Neural progenitor cell (in vitro differentiated cells): ENCODE measurements around the gene ATP6V1B1. TPM values are rescaled to one million over a fixed set of nuclear protein-coding genes. Genes with fewer than 3 reads are reported as not detected.

ENCODE experiments used
- DNase-seq: peaks from one replicate; pipeline ENCODE4 v3.0.0-alpha.2; 2016; ENCODE audit warnings: low spot score
- H2AFZ ChIP-seq: fragments of 200-600 bp; sonication (generic); replicated peaks from 2 replicates; pipeline ENCODE4 v1.6.1; 2016; ENCODE audit warnings: antibody characterized with exemption
- H3F3A ChIP-seq: fragments of 200-600 bp; sonication (generic); 2 replicates; pipeline ENCODE4 v1.6.1; 2016; ENCODE audit warnings: antibody characterized with exemption, low read depth
- H3K27ac ChIP-seq: fragments of 200-600 bp; sonication (generic); 2 replicates; pipeline ENCODE4 v1.5.1; 2016; ENCODE audit warnings: mild to moderate bottlenecking
- H3K27me3 ChIP-seq: fragments of 200-600 bp; sonication (generic); 2 replicates; pipeline ENCODE4 v1.6.1; 2016; ENCODE audit warnings: mild to moderate bottlenecking, moderate library complexity
- H3K36me3 ChIP-seq: fragments of 200-600 bp; sonication (generic); 2 replicates; pipeline ENCODE4 v1.5.1; 2016
- H3K4me1 ChIP-seq: fragments of 200-600 bp; sonication (generic); 2 replicates; pipeline ENCODE4 v1.6.1; 2016; ENCODE audit warnings: mixed run types
- H3K4me2 ChIP-seq: fragments of 200-600 bp; sonication (generic); 2 replicates; pipeline ENCODE4 v1.6.1; 2016
- H3K4me3 ChIP-seq: fragments of 200-600 bp; sonication (generic); 2 replicates; pipeline ENCODE4 v1.5.1; 2016
- H3K79me2 ChIP-seq: fragments of 200-600 bp; sonication (generic); 2 replicates; pipeline ENCODE4 v1.6.1; 2016; ENCODE audit warnings: low read depth
- H3K9ac ChIP-seq: fragments of 200-600 bp; sonication (generic); 2 replicates; pipeline ENCODE4 v1.6.1; 2016
- H3K9me3 ChIP-seq: fragments of 200-600 bp; sonication (generic); 2 replicates; pipeline ENCODE4 v1.5.1; 2016; ENCODE audit warnings: low read depth
- H4K20me1 ChIP-seq: fragments of 200-600 bp; sonication (generic); 2 replicates; pipeline ENCODE4 v1.6.1; 2016; ENCODE audit warnings: low read depth
- H3K27ac Mint-ChIP-seq: 3 replicates; pipeline ENCODE4 v1.8.0; 2021; ENCODE audit warnings: mixed read lengths
- H3K27me3 Mint-ChIP-seq: 2 replicates; pipeline ENCODE4 v1.8.0; 2022; ENCODE audit warnings: low read depth, mild to moderate bottlenecking, inconsistent platforms, moderate library complexity, mixed read lengths; ENCODE audit not compliant: insufficient read depth
- H3K36me3 Mint-ChIP-seq: 3 replicates; pipeline ENCODE4 v1.8.0; 2021; ENCODE audit warnings: mixed read lengths
- H3K4me1 Mint-ChIP-seq: 3 replicates; pipeline ENCODE4 v1.8.0; 2021; ENCODE audit warnings: mixed read lengths
- H3K4me3 Mint-ChIP-seq: 3 replicates; pipeline ENCODE4 v1.8.0; 2021; ENCODE audit warnings: mild to moderate bottlenecking, moderate library complexity, mixed read lengths
- H3K9me3 Mint-ChIP-seq: 3 replicates; pipeline ENCODE4 v1.8.0; 2020; ENCODE audit warnings: mixed read lengths
- EZH2 ChIP-seq: fragments of 200-600 bp; sonication (generic); IDR thresholded peaks from 2 replicates; pipeline ENCODE4 v1.6.1; 2017; ENCODE audit warnings: antibody characterized with exemption, mild to moderate bottlenecking, moderate library complexity
- total RNA-seq: library from RNA; depleted of rRNA; stranded (reverse); fragments of >200 nt; gene quantifications from 2 replicates; pipeline ENCODE4 v1.2.3, GENCODE V29; 2015; ENCODE audit warnings: low replicate concordance
- TF ChIP-seq, protein P1 (sequence below): fragments of 200-600 bp; sonication (generic); IDR thresholded peaks from 2 replicates; pipeline ENCODE4 v1.5.1; 2017; ENCODE audit warnings: antibody characterized with exemption, mild to moderate bottlenecking

Gene ATP6V1B1
- total RNA-seq, 1 donor from 2014 or later: 1.1 TPM

DNA sequence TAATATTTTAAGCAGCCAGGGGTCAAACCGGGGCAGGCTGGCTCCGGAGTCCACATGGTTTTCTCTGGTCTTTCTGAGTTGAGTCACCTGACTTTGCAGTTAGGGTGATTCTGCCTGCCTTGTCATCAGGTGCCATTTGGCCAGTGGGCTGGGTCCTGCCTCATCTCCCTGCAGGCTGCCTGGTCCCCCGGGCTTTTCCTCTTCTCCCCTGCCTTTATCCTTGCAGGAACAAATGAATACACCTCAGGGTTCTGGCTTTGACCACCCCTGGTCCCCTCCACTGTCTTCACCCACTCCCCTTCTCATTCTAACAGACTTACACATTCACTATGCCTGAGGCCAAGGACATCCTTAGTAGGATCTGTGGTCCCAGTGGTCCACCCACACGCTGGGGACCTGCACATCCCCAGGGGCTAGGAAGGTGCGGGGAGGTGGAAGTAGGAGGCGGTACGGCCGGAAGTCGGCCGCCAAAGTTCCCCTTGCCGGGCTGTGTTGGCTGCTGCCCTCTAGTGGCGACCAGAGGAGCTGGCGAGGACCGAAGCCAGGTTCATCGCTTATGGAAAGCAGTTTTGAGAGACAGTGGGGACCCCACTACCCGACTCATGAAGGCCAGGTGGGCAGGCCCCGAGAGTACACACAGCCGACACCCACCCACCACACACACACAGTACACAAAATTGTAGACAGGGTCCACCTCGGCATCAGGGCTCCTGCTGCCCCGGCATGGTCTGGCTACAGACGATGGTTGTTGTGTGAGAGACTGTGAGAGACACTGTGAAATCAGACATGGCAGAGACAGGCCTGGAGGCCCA lies 65.3 kb downstream of the ATP6V1B1 start:
- H4K20me1 ChIP-seq: no peaks in the 10 kb centered on the region
- H3K4me3 Mint-ChIP-seq: peak overlapping the region; percentile 73
- H3K4me2 ChIP-seq: peak overlapping the region; percentile 78
- H3K4me1 ChIP-seq: peaks cover 18% of the 10 kb centered on the region
- no peaks in the 10 kb centered on the region for H3K79me2 ChIP-seq
- no peaks in the 10 kb centered on the region for H3K36me3 Mint-ChIP-seq
- H3K27ac ChIP-seq: no peak overlapping the region
- TF ChIP-seq, protein P1, sequence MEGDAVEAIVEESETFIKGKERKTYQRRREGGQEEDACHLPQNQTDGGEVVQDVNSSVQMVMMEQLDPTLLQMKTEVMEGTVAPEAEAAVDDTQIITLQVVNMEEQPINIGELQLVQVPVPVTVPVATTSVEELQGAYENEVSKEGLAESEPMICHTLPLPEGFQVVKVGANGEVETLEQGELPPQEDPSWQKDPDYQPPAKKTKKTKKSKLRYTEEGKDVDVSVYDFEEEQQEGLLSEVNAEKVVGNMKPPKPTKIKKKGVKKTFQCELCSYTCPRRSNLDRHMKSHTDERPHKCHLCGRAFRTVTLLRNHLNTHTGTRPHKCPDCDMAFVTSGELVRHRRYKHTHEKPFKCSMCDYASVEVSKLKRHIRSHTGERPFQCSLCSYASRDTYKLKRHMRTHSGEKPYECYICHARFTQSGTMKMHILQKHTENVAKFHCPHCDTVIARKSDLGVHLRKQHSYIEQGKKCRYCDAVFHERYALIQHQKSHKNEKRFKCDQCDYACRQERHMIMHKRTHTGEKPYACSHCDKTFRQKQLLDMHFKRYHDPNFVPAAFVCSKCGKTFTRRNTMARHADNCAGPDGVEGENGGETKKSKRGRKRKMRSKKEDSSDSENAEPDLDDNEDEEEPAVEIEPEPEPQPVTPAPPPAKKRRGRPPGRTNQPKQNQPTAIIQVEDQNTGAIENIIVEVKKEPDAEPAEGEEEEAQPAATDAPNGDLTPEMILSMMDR: peak; percentile 84
- TF ChIP-seq EZH2: no peak
- no peak overlapping the region for H3K9ac ChIP-seq
- H3K27ac Mint-ChIP-seq: no peak overlapping the region
- H3K4me1 Mint-ChIP-seq: peaks cover 20% of the 10 kb centered on the region
- peaks cover 31% of the 10 kb centered on the region for H3K27me3 ChIP-seq
- no peaks in the 10 kb centered on the region for H3K36me3 ChIP-seq
- no peaks in the 10 kb centered on the region for H3K9me3 Mint-ChIP-seq
- peak; percentile 72 for DNase-seq
- peak overlapping the region; percentile 99 for H2AFZ ChIP-seq
- peaks cover 18% of the 10 kb centered on the region for H3F3A ChIP-seq
- no peak overlapping the region for H3K4me3 ChIP-seq
- H3K9me3 ChIP-seq: no peaks in the 10 kb centered on the region
- H3K27me3 Mint-ChIP-seq: peaks cover 5% of the 10 kb centered on the region

DNA sequence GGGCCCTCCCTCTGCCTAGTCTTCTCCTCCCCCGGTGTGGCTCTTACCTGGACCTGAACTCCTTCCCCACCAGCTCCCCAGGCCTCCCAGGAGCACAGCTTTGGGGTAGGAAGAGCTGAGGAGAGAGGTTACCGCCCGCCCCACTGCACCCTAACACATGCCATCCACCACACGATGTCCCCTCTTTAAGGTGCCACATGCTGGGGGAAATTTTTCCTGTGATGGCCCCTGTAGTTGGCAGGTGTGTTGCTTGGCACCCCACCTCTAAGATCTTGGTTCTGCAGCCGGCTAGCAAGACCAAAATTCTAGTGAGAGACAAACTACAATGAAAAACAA lies 65.9 kb downstream of the ATP6V1B1 start:
- no peak overlapping the region for H3K27ac ChIP-seq
- Mint-ChIP-seq H3K4me1 (peaks cover 20% of the 10 kb centered on the region), H3K4me3 (peak overlapping the region; percentile 68), H3K9me3 (no peaks in the 10 kb centered on the region), H3K36me3 (no peaks in the 10 kb centered on the region), H3K27ac (peak overlapping the region; percentile 78), H3K27me3 (peaks cover 5% of the 10 kb centered on the region)
- peaks cover 18% of the 10 kb centered on the region for H3K4me1 ChIP-seq
- H3K4me2 ChIP-seq: peak overlapping the region; percentile 78
- H4K20me1 ChIP-seq: no peaks in the 10 kb centered on the region
- peak overlapping the region; percentile 99 for H2AFZ ChIP-seq
- H3K79me2 ChIP-seq: no peaks in the 10 kb centered on the region
- H3K4me3 ChIP-seq: peak overlapping the region; percentile 37
- DNase-seq: peak; percentile 15
- no peak overlapping the region for H3K9ac ChIP-seq
- TF ChIP-seq, protein P1: no peak
- H3K9me3 ChIP-seq: no peaks in the 10 kb centered on the region
- H3K36me3 ChIP-seq: no peaks in the 10 kb centered on the region
- peaks cover 29% of the 10 kb centered on the region for H3K27me3 ChIP-seq
- H3F3A ChIP-seq: peaks cover 18% of the 10 kb centered on the region

- no peaks in the 10 kb centered on the region for H3K36me3 ChIP-seq
- H3K9me3 ChIP-seq: no peaks in the 10 kb centered on the region
- no peak overlapping the region for H3K27ac ChIP-seq
- H3K9ac ChIP-seq: no peak overlapping the region
- no peak overlapping the region for H2AFZ ChIP-seq
- H3K4me1 Mint-ChIP-seq: peaks cover 20% of the 10 kb centered on the region
- H3K79me2 ChIP-seq: no peaks in the 10 kb centered on the region
- peak overlapping the region; percentile 68 for H3K4me3 Mint-ChIP-seq
- peak overlapping the region; percentile 78 for H3K4me2 ChIP-seq
- H3K9me3 Mint-ChIP-seq: no peaks in the 10 kb centered on the region
- no peaks in the 10 kb centered on the region for H4K20me1 ChIP-seq
- peak; percentile 89 for DNase-seq
- peaks cover 18% of the 10 kb centered on the region for H3F3A ChIP-seq
- H3K27me3 Mint-ChIP-seq: peaks cover 5% of the 10 kb centered on the region
- no peaks in the 10 kb centered on the region for H3K36me3 Mint-ChIP-seq
- peaks cover 26% of the 10 kb centered on the region for H3K27me3 ChIP-seq
- TF ChIP-seq, protein P1: no peak
- peak overlapping the region; percentile 78 for H3K27ac Mint-ChIP-seq
- H3K4me3 ChIP-seq: peak overlapping the region; percentile 37
- H3K4me1 ChIP-seq: peaks cover 18% of the 10 kb centered on the region
Observed at GRCh38 chr2:71001981-71002570, 66.4 kb downstream of the ATP6V1B1 start.
